ENCODE data around the gene GRM5.

DNA sequence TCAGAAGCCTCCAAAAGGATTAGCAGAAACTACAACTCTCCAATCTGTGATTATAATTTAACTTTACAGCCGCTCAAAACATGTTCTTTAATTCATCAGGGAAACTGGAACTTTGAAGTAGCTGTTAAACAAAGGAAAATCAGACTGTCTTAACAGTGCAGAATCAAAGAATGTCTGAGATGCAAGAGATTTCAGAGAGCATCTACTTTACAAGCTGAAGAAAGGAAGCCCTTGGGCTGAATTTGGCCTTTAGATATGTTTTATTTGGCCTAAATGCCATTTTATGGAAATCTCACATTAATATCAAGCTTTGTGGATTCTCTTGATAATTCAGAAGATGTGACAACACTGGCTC is 446.7 kb downstream of the GRM5 start:
- TF ChIP-seq EZH2 (IDR thresholded peaks at IDR 0.05; ENCODE audit: borderline replicate concordance, insufficient read depth, low read depth, low read length, poor library complexity, severe bottlenecking) (no peak), CTCF (IDR thresholded peaks at IDR 0.05) (no peak)
